ENCODE data around the gene EIF4E. TPM values are rescaled to one million over a fixed set of nuclear protein-coding genes. Genes with fewer than 3 reads are reported as not detected.

EIF4E gene
- total RNA-seq, 4 donors from 2014 or later: 68.3 to 112 (median 97.5) TPM

DNA sequence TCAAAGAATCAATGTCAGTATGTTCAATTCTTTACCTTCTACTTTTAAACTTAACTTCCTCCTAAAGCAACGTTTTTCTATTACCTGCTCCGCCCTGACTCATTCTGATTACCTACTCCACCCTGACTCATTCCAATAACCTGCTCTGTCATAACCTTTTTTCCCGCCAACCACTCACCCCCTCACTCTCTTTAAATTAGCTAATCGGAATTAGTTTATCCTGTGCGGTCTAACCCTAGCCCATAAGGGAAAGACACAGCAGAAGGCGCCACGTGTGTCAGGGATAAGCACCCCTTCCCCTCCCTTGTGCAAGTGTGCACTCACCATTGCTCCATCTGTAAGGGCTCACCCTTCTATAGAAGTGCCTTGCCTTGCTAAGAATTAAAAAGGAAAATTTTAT is 64.4 kb downstream of the EIF4E start:
- H3K9me3 ChIP-seq: no peaks in the 10 kb centered on the region
- no peaks in the 10 kb centered on the region for H3K27me3 ChIP-seq
- H3K4me3 ChIP-seq: no peak overlapping the region
- no peaks in the 10 kb centered on the region for H3K4me1 ChIP-seq
- no peak overlapping the region for H3K27ac ChIP-seq
- WGBS, 2 donors (ENCODE audit: low coverage in 1 of 2): 79 to 81% methylated on average over 6 to 7 of the region's 7 CpGs
- no peak for ATAC-seq
- no peaks in the 10 kb centered on the region for H3K36me3 ChIP-seq
- TF ChIP-seq POLR2AphosphoS5 (IDR thresholded peaks at IDR 0.05) (no peak), POLR2A (IDR thresholded peaks at IDR 0.05) (no peak), EP300 (IDR thresholded peaks at IDR 0.05) (no peak)
- TF ChIP-seq, protein P1, sequence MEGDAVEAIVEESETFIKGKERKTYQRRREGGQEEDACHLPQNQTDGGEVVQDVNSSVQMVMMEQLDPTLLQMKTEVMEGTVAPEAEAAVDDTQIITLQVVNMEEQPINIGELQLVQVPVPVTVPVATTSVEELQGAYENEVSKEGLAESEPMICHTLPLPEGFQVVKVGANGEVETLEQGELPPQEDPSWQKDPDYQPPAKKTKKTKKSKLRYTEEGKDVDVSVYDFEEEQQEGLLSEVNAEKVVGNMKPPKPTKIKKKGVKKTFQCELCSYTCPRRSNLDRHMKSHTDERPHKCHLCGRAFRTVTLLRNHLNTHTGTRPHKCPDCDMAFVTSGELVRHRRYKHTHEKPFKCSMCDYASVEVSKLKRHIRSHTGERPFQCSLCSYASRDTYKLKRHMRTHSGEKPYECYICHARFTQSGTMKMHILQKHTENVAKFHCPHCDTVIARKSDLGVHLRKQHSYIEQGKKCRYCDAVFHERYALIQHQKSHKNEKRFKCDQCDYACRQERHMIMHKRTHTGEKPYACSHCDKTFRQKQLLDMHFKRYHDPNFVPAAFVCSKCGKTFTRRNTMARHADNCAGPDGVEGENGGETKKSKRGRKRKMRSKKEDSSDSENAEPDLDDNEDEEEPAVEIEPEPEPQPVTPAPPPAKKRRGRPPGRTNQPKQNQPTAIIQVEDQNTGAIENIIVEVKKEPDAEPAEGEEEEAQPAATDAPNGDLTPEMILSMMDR (IDR thresholded peaks at IDR 0.05): no peak

DNA sequence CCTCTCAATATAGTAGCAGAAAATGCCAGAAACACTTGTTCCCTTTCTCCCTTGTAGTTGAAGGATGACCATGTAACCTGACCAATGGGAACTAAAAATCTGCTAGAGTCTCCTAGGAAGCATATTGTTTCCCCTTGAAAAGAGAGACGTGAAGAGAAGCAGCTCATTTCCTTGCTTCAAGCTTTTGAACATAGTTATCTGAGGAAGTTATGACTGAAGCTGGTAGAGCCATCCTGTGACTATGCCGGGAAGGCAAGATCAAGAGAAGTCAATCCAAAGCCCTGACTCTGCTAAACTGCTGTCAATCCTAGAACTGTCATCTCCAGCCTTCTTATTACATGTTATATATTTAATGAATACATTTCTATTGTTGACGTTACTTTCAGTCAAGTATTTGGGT is 66.6 kb downstream of the EIF4E start:
- TF ChIP-seq EP300 (IDR thresholded peaks at IDR 0.05) (no peak), POLR2AphosphoS5 (IDR thresholded peaks at IDR 0.05) (no peak), POLR2A (IDR thresholded peaks at IDR 0.05) (no peak)
- TF ChIP-seq, protein P1 (IDR thresholded peaks at IDR 0.05): no peak
- H3K27ac ChIP-seq: no peak overlapping the region
- no peaks in the 10 kb centered on the region for H3K27me3 ChIP-seq
- H3K4me1 ChIP-seq: no peaks in the 10 kb centered on the region
- no peak overlapping the region for H3K4me3 ChIP-seq
- no peaks in the 10 kb centered on the region for H3K9me3 ChIP-seq
- no peak for ATAC-seq
- no peaks in the 10 kb centered on the region for H3K36me3 ChIP-seq
- WGBS, 2 donors (ENCODE audit: low coverage in 1 of 2): 50 to 86% methylated on average over 2 to 3 of the region's 3 CpGs

DNA sequence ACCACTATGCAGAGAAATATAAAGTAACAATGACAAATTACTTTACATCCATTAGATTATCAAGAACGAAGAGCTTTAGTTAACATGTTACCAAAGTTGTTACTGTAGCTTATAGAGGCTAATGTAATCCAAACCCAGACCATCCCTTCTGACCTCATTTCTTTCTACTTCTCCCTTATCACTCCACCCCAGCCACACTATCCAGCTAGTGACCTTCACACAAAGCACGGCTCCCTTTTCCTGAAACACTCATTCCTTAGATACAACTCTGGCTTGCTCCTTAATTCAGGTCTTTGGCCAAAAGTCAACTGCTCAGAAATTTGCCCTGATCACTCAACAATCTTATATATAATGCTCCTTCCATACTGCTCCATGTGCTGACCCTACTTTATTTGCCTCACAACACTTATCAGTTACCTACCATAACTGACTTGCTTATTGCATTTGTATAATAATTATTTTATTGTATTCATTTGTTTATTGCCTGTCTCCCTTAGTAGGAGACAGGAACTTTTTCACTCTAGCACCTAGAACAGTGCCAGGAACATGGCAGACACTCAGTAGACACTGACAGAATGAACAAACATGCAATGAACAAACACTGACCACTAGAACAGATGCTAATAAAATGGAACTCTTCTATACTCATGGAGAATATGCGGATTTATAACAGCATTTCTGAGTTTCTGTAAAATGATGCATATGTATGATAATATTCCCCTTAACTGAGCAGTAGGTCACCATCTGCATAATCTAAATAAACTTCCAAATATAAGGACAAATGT is 67.6 kb downstream of the EIF4E start:
- Histone ChIP-seq H3K36me3 (no peaks in the 10 kb centered on the region), H3K4me1 (no peaks in the 10 kb centered on the region), H3K4me3 (no peak overlapping the region), H3K27me3 (no peaks in the 10 kb centered on the region), H3K9me3 (no peaks in the 10 kb centered on the region), H3K27ac (no peak overlapping the region)
- no peak for ATAC-seq
- 57 to 89% methylated on average over 2 to 3 of the region's 3 CpGs for WGBS, 2 donors (ENCODE audit: low coverage in 1 of 2)
- TF ChIP-seq EP300 (IDR thresholded peaks at IDR 0.05): no peak
- TF ChIP-seq POLR2A (IDR thresholded peaks at IDR 0.05): no peak
- TF ChIP-seq, protein P1 (IDR thresholded peaks at IDR 0.05): no peak
- TF ChIP-seq POLR2AphosphoS5 (IDR thresholded peaks at IDR 0.05): no peak

DNA sequence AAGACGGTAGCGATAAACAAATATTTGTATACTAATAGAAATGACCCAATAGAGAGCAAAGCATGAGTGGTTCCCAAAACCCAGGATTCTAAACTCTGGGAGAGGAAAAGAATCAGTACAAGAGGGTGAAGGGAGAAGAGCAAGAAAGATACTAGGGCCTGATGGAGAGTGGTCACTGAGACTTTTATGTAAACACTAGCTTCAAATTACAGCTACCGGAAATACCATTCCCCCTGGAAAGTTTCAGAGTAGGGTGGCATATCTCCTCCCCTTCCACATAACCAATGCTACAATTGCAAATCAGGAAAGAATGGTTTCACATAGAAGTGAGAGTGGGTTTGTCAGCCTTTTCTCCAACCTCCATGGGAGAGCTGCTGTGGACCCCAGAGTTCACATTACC is 77.1 kb downstream of the EIF4E start:
- TF ChIP-seq, protein P1 (IDR thresholded peaks at IDR 0.05): no peak
- TF ChIP-seq POLR2AphosphoS5 (IDR thresholded peaks at IDR 0.05) (no peak), EP300 (IDR thresholded peaks at IDR 0.05) (no peak), POLR2A (IDR thresholded peaks at IDR 0.05) (no peak)
- ATAC-seq: no peak
- H3K4me1 ChIP-seq: no peaks in the 10 kb centered on the region
- peaks cover 19% of the 10 kb centered on the region for H3K27me3 ChIP-seq
- no peak overlapping the region for H3K27ac ChIP-seq
- H3K36me3 ChIP-seq: no peaks in the 10 kb centered on the region
- WGBS, 2 donors (ENCODE audit: low coverage in 1 of 2): 65 to 81% methylated on average over 3 of the region's 3 CpGs
- no peak overlapping the region for H3K4me3 ChIP-seq
- no peaks in the 10 kb centered on the region for H3K9me3 ChIP-seq

- ATAC-seq: no peak
- Histone ChIP-seq H3K4me1 (no peaks in the 10 kb centered on the region), H3K4me3 (no peak overlapping the region), H3K36me3 (no peaks in the 10 kb centered on the region), H3K9me3 (peaks cover 0 to 4% (median 0%) of the 10 kb centered on the region in 3 donors), H3K27me3 (peaks cover 19% of the 10 kb centered on the region), H3K27ac (no peak overlapping the region)
- TF ChIP-seq POLR2A (IDR thresholded peaks at IDR 0.05) (no peak), POLR2AphosphoS5 (IDR thresholded peaks at IDR 0.05) (no peak), EP300 (IDR thresholded peaks at IDR 0.05) (no peak)
- TF ChIP-seq, protein P1 (IDR thresholded peaks at IDR 0.05): no peak
These were observed 78.0 kb downstream of the EIF4E start for GRCh38 chr4:98850937-98851336.

All from gastroesophageal sphincter (tissue), 4 donors.